DND-41 (cell line): ENCODE data around the gene TAS1R2.

Experiments
- CTCF ChIP-seq: IDR thresholded peaks from 2 replicates; pipeline ENCODE4 v1.5.1; 2012; ENCODE audit warnings: borderline replicate concordance, low read length, moderate library complexity, mild to moderate bottlenecking; ENCODE audit not compliant: poor library complexity, severe bottlenecking; ENCODE audit errors: extremely low read depth
- EZH2 ChIP-seq: IDR thresholded peaks from 3 replicates; pipeline ENCODE4 v1.6.1; 2012; ENCODE audit warnings: borderline replicate concordance, low read depth, mild to moderate bottlenecking, moderate library complexity, low read length, inconsistent platforms; ENCODE audit not compliant: severe bottlenecking

GRCh38 chr1:18882486-18882885, 23.0 kb upstream of the TAS1R2 start:
- TF ChIP-seq CTCF (no peak), EZH2 (no peak)
